ENCODE measurements around the gene PLCB4. TPM values are rescaled to one million over a fixed set of nuclear protein-coding genes. Genes with fewer than 3 reads are reported as not detected.
A peak's percentile ranks its signal among the peaks of the same experiment; 100 is the strongest.

Gene PLCB4
- total and polyA plus RNA-seq, 2 donors (not counting 1 experiment from before 2014, with no cell fraction given), result 7.3 to 13.7 TPM

DNA sequence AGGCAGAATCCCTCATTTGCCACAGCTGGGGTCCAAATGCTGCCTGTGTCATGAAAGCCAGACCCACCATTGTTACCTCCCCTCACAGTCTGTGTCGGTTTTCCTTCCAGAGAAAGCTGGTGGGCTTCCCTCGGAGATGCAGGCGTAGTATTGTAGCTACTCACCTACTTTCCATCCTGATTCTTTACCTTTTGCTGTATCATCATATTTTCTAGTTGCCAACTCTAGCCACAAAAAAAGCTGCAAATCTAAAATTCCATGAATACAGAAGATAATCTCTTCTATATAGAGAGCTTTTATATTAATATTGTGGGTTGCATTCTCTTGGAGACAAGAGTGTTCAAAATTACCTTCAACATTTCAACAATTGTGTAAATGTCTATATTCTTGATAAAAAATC lies 347.5 kb downstream of the PLCB4 start:
- Histone ChIP-seq H3K36me3 (ENCODE audit: control insufficient read depth, insufficient read depth, low read length) (no peaks in the 10 kb centered on the region), H3K9me3 (ENCODE audit: control insufficient read depth, insufficient read depth, low read depth, low read length) (no peaks in the 10 kb centered on the region), H3K27ac (ENCODE audit: insufficient read depth, low read length) (no peak overlapping the region), H3K4me1 (ENCODE audit: control insufficient read depth, extremely low read depth, insufficient read depth, low read length) (no peaks in the 10 kb centered on the region), H3K4me2 (ENCODE audit: extremely low read depth, insufficient read depth, low read length) (no peak overlapping the region), H3K4me3 (replicated peaks in 1 of 4; ENCODE audit: control extremely low read depth in 1 of 4, insufficient read depth in 1 of 4, low read depth in 3 of 4, low read length in 4 of 4) (no peak overlapping the region), H3K79me2 (ENCODE audit: control insufficient read depth, insufficient read depth, low read length) (no peaks in the 10 kb centered on the region), H2AFZ (ENCODE audit: low read length) (no peak overlapping the region), H3K9ac (ENCODE audit: insufficient read depth, low read length) (no peak overlapping the region), H3K27me3 (ENCODE audit: control insufficient read depth, insufficient read depth, low read length) (no peaks in the 10 kb centered on the region), H4K20me1 (ENCODE audit: control insufficient read depth, extremely low read depth, insufficient read depth, low read length) (no peaks in the 10 kb centered on the region)
- no peak for DNase-seq (ENCODE audit: low read depth in 2 of 2)
- no peak for TF ChIP-seq EZH2 (IDR thresholded peaks at IDR 0.05; ENCODE audit: low read length, missing control alignments)
- TF ChIP-seq, protein P1, sequence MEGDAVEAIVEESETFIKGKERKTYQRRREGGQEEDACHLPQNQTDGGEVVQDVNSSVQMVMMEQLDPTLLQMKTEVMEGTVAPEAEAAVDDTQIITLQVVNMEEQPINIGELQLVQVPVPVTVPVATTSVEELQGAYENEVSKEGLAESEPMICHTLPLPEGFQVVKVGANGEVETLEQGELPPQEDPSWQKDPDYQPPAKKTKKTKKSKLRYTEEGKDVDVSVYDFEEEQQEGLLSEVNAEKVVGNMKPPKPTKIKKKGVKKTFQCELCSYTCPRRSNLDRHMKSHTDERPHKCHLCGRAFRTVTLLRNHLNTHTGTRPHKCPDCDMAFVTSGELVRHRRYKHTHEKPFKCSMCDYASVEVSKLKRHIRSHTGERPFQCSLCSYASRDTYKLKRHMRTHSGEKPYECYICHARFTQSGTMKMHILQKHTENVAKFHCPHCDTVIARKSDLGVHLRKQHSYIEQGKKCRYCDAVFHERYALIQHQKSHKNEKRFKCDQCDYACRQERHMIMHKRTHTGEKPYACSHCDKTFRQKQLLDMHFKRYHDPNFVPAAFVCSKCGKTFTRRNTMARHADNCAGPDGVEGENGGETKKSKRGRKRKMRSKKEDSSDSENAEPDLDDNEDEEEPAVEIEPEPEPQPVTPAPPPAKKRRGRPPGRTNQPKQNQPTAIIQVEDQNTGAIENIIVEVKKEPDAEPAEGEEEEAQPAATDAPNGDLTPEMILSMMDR (conservative IDR thresholded peaks at IDR 0.05 in 1 of 2, IDR thresholded peaks at IDR 0.05 in 1 of 2; ENCODE audit: low read depth in 1 of 2, low read length in 2 of 2), result no peak

DNA sequence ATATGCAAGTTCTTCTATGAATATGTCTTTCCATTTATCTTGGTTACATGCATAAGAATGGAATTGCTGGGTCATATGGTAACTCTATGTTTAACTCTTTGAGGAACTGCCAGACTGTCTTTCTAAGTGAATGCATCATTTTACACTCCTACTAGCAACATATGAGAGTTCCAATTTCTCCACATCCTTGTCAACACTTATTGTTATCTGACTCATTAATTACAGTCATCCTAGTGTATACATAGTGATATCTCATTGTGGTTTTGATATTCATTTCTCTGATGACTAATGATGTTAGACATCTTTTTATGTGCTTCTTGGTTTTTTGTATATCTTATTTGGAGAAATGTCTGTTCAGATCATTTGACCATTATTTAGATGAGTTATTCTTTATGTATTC lies 348.8 kb downstream of the PLCB4 start:
- no peak for TF ChIP-seq EZH2 (IDR thresholded peaks at IDR 0.05; ENCODE audit: low read length, missing control alignments)
- TF ChIP-seq, protein P1 (conservative IDR thresholded peaks at IDR 0.05 in 1 of 2, IDR thresholded peaks at IDR 0.05 in 1 of 2; ENCODE audit: low read depth in 1 of 2, low read length in 2 of 2), result no peak
- Histone ChIP-seq H3K4me1 (ENCODE audit: control insufficient read depth, extremely low read depth, insufficient read depth, low read length) (no peaks in the 10 kb centered on the region), H3K4me3 (replicated peaks in 1 of 4; ENCODE audit: control extremely low read depth in 1 of 4, insufficient read depth in 1 of 4, low read depth in 3 of 4, low read length in 4 of 4) (no peak overlapping the region), H2AFZ (ENCODE audit: low read length) (no peak overlapping the region), H3K27me3 (ENCODE audit: control insufficient read depth, insufficient read depth, low read length) (no peaks in the 10 kb centered on the region), H3K9ac (ENCODE audit: insufficient read depth, low read length) (no peak overlapping the region), H4K20me1 (ENCODE audit: control insufficient read depth, extremely low read depth, insufficient read depth, low read length) (no peaks in the 10 kb centered on the region), H3K27ac (ENCODE audit: insufficient read depth, low read length) (no peak overlapping the region), H3K9me3 (ENCODE audit: control insufficient read depth, insufficient read depth, low read depth, low read length) (no peaks in the 10 kb centered on the region), H3K36me3 (ENCODE audit: control insufficient read depth, insufficient read depth, low read length) (no peaks in the 10 kb centered on the region), H3K79me2 (ENCODE audit: control insufficient read depth, insufficient read depth, low read length) (no peaks in the 10 kb centered on the region), H3K4me2 (ENCODE audit: extremely low read depth, insufficient read depth, low read length) (no peak overlapping the region)
- DNase-seq (ENCODE audit: low read depth in 2 of 2), result peak; percentile 44 to 75

DNA sequence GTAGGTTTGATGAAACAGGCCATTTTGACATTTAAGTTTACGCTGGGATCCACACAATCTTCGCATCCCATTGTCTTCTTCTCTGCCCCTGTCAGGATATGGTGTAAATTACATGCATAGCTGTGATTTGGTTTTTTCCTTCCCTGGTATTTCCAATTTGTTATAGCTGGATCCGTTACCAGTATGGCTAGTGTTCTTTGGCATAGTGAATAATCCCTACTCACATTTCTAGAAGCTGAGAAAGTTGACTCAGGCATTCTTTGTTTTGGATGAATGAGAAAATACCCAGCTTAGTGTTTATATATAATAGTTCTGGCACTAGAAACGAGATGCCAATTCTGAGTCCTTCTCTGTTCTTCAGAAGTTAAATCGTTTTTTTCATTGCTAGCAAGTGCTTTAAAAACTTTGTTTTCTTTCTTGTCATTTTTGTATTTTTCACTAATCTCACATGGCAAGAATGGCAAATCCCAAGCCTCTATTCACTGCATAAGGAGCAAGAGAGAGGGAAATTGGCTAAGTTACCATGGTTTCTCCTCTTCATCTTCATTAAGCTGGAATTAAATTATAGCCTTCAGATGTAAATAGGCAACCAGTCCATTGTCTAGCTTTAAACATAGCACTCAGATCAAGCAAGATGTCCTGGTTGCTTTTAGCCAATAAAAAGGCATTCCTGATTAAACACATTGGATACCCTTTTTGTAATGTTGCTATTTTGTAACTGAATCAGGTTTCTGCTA lies 353.6 kb downstream of the PLCB4 start:
- Histone ChIP-seq H3K4me2 (ENCODE audit: extremely low read depth, insufficient read depth, low read length) (no peak overlapping the region), H3K79me2 (ENCODE audit: control insufficient read depth, insufficient read depth, low read length) (no peaks in the 10 kb centered on the region), H3K27me3 (ENCODE audit: control insufficient read depth, insufficient read depth, low read length) (no peaks in the 10 kb centered on the region), H3K9me3 (ENCODE audit: control insufficient read depth, insufficient read depth, low read depth, low read length) (no peaks in the 10 kb centered on the region), H4K20me1 (ENCODE audit: control insufficient read depth, extremely low read depth, insufficient read depth, low read length) (no peaks in the 10 kb centered on the region), H3K27ac (ENCODE audit: insufficient read depth, low read length) (no peak overlapping the region), H3K4me1 (ENCODE audit: control insufficient read depth, extremely low read depth, insufficient read depth, low read length) (no peaks in the 10 kb centered on the region), H2AFZ (ENCODE audit: low read length) (no peak overlapping the region), H3K4me3 (replicated peaks in 1 of 4; ENCODE audit: control extremely low read depth in 1 of 4, insufficient read depth in 1 of 4, low read depth in 3 of 4, low read length in 4 of 4) (no peak overlapping the region), H3K36me3 (ENCODE audit: control insufficient read depth, insufficient read depth, low read length) (no peaks in the 10 kb centered on the region), H3K9ac (ENCODE audit: insufficient read depth, low read length) (no peak overlapping the region)
- TF ChIP-seq, protein P1 (conservative IDR thresholded peaks at IDR 0.05 in 1 of 2, IDR thresholded peaks at IDR 0.05 in 1 of 2; ENCODE audit: low read depth in 1 of 2, low read length in 2 of 2), result no peak
- no peak for TF ChIP-seq EZH2 (IDR thresholded peaks at IDR 0.05; ENCODE audit: low read length, missing control alignments)
- peak in 1 of 2 donors; percentile 57 for DNase-seq (ENCODE audit: low read depth in 2 of 2)

All from fibroblast of lung (primary cell).